NCI-H1105 treated with DMSO at 0.1 percent for 48 hours (cell line): ENCODE measurements around the gene SRCAP.
"Not testable (repeated sequence)": the region's sequence is repeated elsewhere in the genome, so short reads cannot be mapped to it uniquely, and the experiment has no call there.

Source experiments
- DNase-seq: peaks from one replicate; lab custom pipeline; 2025; lab: John Stamatoyannopoulos, UW

Gene SRCAP

DNA sequence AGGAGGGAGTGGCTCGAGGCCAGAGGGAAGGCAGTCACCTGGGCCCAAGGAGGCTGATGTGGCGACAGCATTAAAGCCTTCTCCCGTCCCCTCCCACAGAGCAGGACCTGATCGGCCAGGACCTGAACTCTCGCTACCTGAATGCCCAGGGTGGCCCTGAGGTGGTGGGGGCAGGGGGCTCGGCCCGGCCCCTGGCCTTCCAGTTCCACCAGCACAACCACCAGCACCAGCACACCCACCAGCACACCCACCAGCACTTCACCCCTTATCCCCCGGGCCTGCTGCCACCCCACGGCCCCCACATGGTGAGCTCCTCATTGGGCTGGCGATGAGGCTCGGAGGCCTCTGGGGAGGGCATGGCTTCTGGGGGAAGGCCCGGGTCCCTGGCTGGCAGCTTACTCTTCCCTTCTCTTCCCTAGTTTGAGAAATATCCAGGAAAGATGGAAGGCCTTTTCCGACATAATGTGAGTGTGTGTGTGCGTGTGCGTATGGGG lies 34.3 kb upstream of the SRCAP start:
- DNase-seq: no peak

- no peak for DNase-seq
These were observed 33.7 kb upstream of the SRCAP start for GRCh38 chr16:30665155-30665829.

DNA sequence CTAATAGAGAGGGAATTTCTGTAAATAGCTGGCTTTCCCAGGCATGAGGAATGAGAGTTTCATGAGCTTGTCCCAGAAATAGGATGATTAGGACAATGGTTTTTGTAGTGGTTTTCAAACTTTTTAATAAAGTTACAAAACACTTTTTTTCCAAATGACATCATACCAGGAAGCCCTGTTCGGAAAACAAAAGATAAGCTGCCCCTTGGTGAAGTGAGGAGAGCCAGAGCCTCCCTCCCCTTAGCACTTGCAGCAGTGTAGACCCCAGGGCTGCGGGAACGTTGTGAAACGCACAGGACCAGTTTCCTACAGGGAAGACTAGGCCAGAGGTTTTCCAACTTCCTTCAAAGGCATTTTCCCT lies 33.2 kb upstream of the SRCAP start:
- DNase-seq: no peak

GRCh38 chr16:30666681-30667080 lies 32.3 kb upstream of the SRCAP start:
- no peak for DNase-seq

DNA sequence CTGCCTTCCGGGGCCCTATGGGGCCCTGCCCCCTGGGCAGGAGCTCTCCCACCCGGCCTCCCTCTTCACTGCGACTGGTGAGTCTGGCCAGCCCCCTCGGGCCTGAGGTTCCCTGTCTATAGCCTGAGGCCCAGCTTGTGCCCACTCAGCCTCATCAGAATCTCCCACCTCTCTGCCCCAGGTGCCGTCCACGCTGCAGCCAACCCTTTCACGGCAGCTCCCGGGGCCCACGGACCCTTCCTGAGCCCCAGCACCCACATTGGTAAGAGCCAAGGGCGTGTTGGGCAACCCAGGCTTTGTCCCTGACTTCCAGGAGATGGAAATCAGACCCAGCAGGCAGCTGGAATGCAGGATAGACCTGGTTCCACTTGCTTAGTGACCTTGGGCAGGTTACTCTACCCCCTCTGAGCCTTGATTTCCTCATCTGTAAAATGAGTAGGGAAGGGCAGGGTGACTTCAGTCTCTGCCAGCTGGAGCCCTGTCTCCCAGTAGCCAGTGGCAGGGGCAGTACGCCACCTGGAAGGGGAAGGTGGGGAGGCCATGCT lies 31.5 kb upstream of the SRCAP start:
- no peak for DNase-seq

- no peak for DNase-seq
These were observed 30.6 kb upstream of the SRCAP start for GRCh38 chr16:30668393-30668792.

GRCh38 chr16:30669026-30669902 lies 29.7 kb upstream of the SRCAP start:
- no peak for DNase-seq

- DNase-seq: no peak
These were observed 28.8 kb upstream of the SRCAP start for GRCh38 chr16:30669903-30670824.

- no peak for DNase-seq
These were observed 23.8 kb upstream of the SRCAP start for GRCh38 chr16:30675143-30675542.

DNA sequence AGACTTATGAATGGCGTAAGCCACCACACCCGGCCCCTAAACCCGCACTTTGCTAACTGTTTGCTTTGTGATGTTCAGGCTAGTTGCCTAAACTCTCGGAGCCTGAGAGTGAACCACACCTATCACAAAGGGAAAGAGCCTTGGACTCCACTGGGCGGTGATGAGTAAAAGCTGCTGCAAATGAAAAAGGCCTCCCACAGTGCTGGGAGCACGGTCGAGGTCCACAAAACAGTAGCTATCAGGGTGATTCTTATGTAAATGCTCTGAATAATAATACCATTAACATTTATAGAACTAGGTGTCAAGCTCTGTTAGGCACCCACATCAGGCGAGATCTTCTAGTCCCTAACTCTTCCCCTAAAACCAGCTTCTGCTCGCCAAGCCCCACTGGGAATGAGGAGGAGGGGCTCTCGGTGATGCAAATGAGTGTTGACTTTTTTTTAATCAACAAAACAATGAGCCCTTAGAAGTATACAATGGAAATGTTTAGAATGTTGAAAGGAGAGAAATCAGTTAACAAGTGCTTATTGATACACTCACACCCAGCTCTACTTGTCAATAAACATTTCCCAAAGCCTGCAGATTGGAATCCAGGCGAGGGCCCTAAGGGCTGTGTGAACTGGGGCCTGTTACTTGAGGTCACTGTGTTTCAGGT lies 20.9 kb upstream of the SRCAP start:
- DNase-seq: no peak

DNA sequence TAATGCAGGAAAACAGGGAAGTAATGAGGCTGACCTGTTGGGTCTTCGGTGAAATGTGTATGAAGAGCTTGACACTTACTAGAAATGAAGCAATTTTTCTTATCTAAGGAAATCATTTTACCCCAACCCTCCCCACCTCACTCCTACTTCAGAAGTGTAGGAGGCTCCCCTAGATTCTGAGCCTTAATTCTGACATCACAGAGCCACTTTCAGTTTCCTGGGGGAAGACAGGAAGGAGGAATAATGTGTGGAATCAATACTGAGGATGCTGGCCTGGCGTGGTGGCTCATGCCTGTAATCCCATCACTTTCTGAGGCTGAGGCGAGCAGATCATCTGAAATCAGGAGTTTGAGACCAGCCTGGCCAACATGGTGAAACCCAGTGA lies 20.4 kb upstream of the SRCAP start:
- no peak for DNase-seq

- DNase-seq: no peak
These were observed 18.6 kb upstream of the SRCAP start for GRCh38 chr16:30680326-30680725.

GRCh38 chr16:30688701-30689100 lies 10.3 kb upstream of the SRCAP start:
- no peak for DNase-seq

- DNase-seq: no peak
These were observed 7.1 kb upstream of the SRCAP start for GRCh38 chr16:30691907-30692306.

DNA sequence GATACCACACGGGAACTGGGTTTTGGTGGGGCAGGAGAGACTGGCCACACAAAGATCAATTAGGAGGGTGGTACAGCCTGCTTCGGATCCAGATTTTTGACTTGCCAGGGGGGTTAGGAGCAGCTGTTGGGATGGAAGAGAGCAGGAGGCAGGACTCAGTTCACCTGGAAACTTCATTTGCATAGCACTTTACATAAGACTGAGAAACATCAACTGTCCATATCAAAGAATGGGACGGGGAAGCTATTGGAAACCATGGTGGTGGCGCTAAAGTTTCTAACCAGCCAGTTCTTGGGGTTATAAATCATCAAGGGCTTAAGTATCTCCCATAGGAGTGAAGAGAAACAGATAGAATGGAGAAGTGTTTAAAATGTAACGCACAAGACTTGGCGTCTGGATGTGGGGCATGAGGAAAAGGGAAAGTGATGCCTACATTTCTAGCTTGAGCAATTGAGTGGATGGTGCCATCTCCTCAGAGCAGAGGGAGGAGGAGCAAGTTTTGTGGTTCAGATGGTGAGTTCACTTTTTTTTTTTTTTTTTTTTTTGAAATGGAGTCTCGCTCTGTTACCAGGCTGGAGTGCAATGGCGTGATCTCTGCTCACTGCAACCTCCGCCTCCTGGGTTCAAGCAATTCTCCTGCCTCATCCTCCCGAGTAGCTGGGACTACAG lies 6.4 kb upstream of the SRCAP start:
- no peak for DNase-seq

DNA sequence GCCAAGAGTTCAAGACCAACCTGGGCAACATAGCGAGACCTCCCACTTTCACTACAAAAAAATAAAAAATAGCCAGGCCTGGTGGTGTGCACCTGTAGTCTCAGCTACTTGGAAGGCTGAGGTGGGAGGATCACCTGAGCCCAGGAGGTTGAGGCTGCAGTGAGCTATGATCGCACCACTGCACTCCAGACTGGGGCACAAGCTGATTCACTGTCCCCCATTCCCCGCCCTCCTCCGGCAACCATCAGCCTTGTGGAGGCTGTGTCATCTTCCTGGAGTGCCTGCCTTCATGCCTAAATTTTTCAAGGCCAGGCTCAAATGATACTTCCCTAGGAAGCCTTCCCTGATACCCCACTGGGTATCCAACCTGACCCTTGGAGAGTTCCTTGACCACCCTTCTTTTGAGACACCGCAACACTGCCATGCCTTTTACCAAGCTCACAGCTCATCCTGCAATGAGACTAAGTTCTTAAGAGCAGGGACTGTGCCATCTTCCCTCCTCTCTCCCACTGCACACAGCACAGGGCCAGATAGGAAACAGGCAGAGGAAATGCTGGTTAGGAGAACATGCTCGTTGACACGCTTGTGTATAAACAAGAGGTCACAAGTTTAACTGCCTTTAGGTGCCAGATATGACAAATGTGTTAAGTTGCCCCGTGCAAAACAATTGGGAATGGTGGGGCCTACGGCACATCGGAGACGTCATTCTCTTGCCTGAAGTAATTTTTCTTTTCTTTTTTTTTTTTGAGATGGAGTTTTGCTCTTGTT lies 3.9 kb upstream of the SRCAP start:
- DNase-seq: no peak

DNA sequence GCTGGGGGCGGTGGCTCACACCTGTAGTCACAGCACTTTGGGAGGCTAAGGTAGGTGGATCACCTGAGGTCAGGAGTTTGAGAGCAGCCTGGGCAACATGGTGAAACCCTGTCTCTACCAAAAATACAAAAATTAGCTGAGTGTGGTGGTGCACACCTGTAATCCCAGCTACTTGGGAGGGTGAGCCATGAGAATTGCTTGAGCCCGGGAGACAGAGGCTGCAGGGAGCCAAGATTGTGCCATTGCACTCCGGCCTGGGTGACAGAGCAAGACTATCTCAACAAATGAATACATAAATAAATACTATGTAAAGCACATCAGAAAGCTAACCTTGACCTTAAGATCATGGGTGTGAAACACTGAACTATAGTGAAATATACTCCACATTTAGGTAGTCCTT lies 2.3 kb upstream of the SRCAP start:
- not testable (repeated sequence) for DNase-seq

DNA sequence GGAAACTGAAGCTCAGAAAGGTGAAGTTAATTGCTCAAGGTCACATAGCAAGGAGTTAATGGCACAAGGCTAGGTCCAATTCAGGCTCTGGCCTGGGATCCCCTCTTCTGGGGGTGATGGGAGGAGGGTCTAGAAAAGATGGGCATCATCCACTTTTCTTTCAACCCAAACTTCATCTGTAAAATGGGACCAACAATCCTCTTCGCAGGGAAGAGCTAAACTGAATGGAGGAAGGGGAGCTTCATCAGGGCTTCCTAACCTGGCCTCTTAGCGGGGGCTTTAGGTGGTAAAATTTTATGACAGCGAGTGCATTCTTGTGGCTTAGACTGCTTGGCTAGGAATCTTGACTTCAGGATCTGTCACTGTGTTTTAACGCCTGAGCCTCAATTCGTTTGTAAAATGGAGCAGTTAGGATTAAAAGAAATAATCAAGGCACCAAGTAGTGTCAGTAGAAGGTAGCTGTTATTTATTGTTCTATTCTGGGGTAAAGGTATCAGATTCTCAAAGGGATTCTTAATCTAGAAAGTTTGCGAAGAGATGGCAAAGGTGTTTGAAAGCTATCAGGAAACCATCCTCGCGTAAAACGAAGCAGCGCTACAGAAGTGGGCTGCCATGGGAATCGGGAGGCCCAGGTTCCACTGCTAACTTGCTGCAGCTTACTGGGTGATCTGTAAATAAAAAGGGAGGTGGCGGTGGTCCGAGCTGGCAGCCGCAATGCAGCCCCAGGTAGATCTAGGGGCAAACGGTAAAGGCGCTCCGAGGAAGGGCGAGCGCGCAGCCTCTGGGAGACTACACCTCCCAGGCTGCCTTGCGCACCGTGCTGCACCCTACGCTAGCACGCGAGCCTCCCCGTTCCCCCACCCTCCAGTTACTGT lies 1.5 kb upstream of the SRCAP start:
- DNase-seq: peak; percentile 93

DNA sequence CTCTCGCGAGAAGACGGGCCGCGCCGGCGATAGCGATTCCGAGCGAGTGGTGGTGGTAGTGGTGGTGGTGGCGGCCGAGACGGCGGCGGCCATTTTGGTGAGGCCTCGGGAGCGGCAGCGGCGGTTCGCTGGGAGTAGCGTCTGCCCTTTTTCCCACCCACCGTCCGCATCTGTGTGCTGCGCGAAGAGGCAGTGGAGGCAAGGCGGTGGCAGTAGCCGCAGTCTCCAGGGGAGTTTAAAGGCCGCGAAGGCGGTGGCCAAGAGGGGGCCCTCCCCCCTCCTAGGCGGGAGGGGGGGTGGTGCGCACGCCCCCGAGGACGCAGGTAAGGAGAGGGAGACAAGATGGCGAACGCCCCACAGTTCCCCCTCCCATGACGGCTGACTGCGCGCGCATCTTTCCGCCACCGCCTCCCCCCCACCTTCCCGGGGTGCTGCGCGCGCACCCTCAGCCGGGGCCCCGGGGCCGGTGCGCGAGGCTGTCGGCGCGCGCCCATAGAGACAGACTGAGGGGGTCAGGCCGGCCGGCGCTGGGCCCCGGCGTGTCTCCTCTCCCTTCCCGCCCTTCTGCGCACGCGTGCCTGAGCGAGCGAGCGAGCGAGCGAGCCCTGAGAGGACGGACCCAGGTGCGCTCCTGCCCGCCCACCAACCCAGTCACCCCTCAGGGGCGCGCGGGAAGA lies 694 bp upstream of the SRCAP start:
- peak; percentile 80 for DNase-seq
